Suprapubic skin (tissue), 3 donors: Measurements from ENCODE around the gene PPP2R2B.

Experiments
- CTCF ChIP-seq, 2 donors: fragments of 200-600 bp in 1 of 2; fragments of 450-650 bp in 1 of 2; sonication (generic) in 1 of 2; IDR thresholded peaks; one replicate each; pipeline ENCODE4 v1.5.1; 2016 to 2019; ENCODE audit warnings: antibody characterized with exemption in 2 of 2, mild to moderate bottlenecking in 1 of 2, moderate library complexity in 1 of 2
- POLR2AphosphoS5 ChIP-seq, 3 donors: sonication (generic); formaldehyde crosslinking; IDR thresholded peaks; one replicate each; pipeline ENCODE4 v1.6.1; 2017; ENCODE audit warnings: antibody characterized with exemption in 3 of 3

DNA sequence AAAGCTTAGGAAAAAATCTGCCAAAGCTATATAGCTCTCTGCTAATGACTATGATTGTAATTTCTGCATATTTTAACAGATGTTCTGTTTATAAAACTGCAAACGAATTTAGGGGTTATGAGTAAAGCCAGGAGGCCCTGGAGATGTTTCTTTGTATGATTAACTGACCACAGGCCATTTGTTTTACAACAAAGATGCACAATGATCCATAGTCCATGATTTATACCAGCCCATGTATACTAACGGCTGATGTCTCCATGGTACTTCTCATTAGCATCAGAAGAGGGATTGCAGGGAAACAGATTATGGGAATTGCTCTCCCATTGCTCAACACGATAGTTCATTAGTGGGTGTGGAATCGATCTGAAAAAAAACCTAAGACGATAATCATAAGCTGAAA is 78.9 kb downstream of the PPP2R2B start:
- no peak for TF ChIP-seq CTCF (IDR thresholded peaks at IDR 0.05)
- no peak for TF ChIP-seq POLR2AphosphoS5 (IDR thresholded peaks at IDR 0.05)
